22Rv1 (cell line): Measurements from ENCODE around the gene LGALS9C.
"Not testable (repeated sequence)": the region's sequence is repeated elsewhere in the genome, so short reads cannot be mapped to it uniquely, and the experiment has no call there.

Experiments used
- H3K27ac ChIP-seq: fragments of 450-650 bp; 2 replicates; pipeline ENCODE4 v1.5.1; 2017

Gene LGALS9C

DNA sequence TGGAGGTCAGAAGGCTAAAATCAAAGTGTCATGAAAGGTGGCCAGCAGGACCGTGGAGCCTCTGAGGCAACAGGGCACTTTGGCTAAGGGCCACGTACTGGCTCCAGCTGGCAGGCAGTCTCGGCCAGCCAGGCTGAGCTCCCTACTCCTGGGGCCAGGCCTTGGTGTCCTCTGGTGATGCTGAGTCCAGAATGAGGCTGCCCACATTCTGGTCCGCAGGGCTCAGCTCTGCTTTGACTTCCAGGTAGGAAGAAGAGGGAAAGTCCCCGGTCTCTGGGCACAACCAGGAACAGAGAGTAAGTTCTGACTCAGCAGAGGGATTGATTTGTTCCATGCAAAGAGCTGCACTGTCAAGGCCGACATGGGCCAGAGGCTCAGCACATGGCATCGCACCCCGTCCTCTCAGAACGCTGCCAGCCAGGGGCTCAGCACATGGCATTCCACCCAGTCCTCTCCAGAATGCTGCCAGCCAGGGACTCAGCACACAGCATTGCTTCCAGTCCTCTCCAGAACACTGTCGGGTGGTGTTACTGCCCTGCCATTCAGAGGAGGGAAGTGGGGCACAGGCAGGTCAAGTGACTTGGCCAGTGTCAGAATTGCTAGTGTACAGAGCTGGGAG is 2.5 kb downstream of the LGALS9C start:
- H3K27ac ChIP-seq = not testable (repeated sequence)

- H3K27ac ChIP-seq = not testable (repeated sequence)
Measured at GRCh38 chr17:18481775-18482174, 5.2 kb downstream of the LGALS9C start.

DNA sequence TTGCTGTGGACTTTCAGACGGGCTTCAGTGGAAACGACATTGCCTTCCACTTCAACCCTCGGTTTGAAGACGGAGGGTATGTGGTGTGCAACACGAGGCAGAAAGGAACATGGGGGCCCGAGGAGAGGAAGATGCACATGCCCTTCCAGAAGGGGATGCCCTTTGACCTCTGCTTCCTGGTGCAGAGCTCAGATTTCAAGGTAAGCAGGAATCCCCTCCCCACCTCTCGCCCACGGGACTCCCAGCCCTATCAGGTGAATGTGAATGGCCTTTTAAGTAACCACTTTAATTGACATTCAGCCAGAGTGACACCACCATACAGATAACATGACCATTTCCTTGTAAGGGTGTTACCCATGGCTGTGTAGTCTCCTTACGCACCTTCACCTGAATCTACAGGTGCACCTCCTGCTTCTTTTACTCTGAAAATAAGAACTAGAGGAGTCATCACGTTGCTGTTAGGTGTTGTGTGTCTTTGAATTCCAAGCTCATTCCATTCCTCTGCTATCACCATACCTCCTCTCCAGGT is 9.4 kb downstream of the LGALS9C start:
- not testable (repeated sequence) for H3K27ac ChIP-seq

GRCh38 chr17:18487633-18488032 is 11.0 kb downstream of the LGALS9C start:
- not testable (repeated sequence) for H3K27ac ChIP-seq

- H3K27ac ChIP-seq = not testable (repeated sequence)
Measured at GRCh38 chr17:18488622-18489021, 12.0 kb downstream of the LGALS9C start.

DNA sequence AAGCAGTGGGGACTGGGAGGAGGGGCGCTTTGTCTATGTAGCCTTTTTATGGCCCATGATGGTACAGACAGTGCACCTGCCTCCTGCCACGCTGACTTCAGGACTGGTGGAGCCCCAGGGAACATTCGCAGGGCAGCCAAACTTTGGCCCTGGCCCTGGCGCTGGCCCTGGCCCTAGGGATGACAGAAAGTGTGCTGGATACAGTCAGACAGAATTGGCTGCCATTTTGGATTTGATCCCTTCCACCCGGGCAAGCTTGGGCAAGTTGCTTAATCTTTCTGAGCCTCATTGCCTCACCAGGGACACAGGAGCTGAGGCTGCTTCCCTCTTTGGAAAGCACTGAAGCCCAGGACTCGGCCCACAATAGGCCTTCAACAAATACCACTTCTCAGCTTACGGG is 13.4 kb downstream of the LGALS9C start:
- H3K27ac ChIP-seq = not testable (repeated sequence)

DNA sequence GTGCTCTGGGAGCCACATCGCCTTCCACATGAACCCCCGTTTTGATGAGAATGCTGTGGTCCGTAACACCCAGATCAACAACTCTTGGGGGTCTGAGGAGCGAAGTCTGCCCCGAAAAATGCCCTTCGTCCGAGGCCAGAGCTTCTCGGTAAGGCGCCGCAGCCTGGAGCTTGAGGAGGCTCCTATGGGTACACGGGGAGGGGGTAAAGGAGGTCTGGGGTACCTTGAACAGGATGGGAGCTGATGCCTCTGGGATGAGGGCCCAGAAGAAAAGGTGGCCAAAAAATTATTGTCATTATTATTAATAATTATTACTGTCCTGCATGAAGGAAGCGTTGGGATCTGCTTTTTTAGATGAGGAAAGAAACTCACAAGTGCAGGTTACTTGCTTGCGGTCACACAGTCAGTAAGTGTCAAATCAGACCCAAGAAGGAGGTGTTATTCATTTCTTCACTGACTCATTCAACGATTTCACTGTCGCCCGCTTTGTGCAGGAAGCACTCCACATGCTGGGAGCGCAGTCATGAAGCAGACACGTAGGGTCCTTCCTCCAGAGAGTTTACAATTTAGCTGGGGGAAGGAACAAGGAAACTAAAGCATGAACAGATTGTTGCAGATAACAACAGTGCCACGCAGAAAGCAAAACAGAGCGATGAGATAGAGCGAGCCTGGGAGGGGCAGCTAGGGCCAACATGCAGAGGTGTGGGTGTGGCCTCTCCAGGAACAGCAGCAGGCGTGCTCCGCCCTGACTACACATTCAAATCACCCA is 16.3 kb downstream of the LGALS9C start:
- H3K27ac ChIP-seq = not testable (repeated sequence)

- H3K27ac ChIP-seq = not testable (repeated sequence)
Measured at GRCh38 chr17:18494250-18494768, 17.7 kb downstream of the LGALS9C start.

GRCh38 chr17:18497044-18497443 is 20.5 kb downstream of the LGALS9C start:
- not testable (repeated sequence) for H3K27ac ChIP-seq

GRCh38 chr17:18499100-18499499 is 22.5 kb downstream of the LGALS9C start:
- H3K27ac ChIP-seq = not testable (repeated sequence)

- not testable (repeated sequence) for H3K27ac ChIP-seq
Measured at GRCh38 chr17:18499756-18500155, 23.2 kb downstream of the LGALS9C start.

DNA sequence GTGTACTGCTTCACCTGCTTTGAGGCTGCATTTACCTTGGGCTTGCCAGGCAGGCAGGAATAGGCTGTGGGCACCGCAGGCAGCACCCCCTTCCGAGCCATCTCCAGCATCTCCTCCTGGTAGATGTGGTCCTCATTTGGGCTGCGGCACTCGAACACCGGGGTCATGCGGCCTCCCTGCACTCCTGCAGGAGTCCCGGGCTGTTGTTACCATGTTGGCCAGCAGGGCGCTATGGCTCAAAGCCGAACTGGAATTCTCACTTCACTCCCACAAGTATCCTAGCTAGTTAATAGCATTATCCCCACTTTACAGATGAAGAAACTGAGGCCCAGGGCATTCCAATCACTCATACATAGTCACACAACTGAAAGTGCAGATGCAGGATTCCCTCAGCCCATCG is 23.7 kb downstream of the LGALS9C start:
- H3K27ac ChIP-seq = not testable (repeated sequence)

GRCh38 chr17:18500816-18501215 is 24.2 kb downstream of the LGALS9C start:
- H3K27ac ChIP-seq = not testable (repeated sequence)

DNA sequence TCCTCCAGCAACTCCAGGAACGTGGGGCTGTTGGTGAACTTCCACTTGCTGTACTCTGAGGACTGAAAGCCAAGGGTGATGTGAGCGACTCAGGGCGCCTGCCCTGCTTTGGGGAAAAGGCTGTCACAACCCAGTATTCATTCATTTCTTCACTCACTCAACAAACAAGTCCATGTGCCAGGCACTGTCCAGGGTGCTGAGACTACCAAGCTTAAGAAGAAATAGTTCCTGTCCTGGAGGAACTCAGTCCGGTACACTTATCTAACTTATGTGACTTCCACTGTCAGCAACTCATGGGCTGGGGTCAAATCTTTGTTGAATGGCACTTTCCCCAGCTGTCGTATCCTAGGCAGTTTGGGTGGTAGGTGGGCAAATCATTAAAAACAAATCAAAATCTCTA is 26.6 kb downstream of the LGALS9C start:
- H3K27ac ChIP-seq = not testable (repeated sequence)

- not testable (repeated sequence) for H3K27ac ChIP-seq
Measured at GRCh38 chr17:18507729-18508128, 31.1 kb downstream of the LGALS9C start.

GRCh38 chr17:18508667-18509066 is 32.1 kb downstream of the LGALS9C start:
- not testable (repeated sequence) for H3K27ac ChIP-seq

DNA sequence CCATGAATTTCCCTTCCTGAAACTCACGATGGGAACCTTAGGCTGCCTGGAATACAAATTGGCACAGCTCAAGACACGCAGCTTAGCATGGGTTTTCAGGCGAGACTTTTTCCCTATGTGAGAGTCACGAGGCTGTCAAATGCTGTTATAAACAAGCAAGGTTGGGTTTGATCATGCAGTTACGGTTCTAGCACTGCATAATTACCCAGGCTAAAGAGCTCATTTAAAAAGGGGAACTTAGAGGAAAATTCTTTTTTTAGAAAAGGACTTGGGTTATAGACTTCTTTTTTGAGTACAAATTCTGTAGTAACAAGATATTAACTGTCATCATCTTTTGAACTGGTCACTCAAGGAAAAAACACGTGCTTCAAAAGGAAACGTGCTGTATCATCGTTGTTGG is 44.5 kb downstream of the LGALS9C start:
- not testable (repeated sequence) for H3K27ac ChIP-seq

- H3K27ac ChIP-seq = not testable (repeated sequence)
Measured at GRCh38 chr17:18525015-18525414, 48.4 kb downstream of the LGALS9C start.

DNA sequence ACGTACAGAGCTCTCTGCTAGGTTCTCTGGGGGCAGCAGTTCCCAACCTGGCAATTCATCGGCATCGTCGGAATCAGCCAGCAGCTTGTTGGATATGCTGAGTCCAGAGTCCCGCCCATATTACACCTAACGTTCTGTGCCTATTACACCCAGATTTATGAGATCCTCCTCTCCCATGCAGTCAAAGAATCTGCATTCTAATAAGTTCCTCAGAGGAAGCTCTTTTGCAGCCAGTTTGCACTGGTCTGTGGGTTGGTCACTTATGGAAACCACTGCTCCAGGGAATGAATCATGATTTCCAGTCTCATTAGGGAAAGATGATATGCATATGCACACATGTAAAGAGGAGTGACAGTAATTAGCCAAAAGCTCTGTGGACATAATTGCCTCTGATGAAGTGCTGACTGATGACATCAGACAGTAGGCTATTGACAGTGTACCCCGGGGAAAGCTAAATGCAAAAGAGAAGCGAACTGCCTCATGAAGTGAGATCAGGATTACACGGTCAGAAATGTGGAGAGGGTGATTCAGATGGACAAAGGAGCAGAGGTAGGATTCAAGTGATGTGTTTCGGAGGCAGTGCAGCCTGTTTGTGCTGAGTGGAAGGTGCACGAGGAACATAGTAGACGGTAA is 49.7 kb downstream of the LGALS9C start:
- H3K27ac ChIP-seq = not testable (repeated sequence)

GRCh38 chr17:18527354-18527753 is 50.8 kb downstream of the LGALS9C start:
- not testable (repeated sequence) for H3K27ac ChIP-seq

DNA sequence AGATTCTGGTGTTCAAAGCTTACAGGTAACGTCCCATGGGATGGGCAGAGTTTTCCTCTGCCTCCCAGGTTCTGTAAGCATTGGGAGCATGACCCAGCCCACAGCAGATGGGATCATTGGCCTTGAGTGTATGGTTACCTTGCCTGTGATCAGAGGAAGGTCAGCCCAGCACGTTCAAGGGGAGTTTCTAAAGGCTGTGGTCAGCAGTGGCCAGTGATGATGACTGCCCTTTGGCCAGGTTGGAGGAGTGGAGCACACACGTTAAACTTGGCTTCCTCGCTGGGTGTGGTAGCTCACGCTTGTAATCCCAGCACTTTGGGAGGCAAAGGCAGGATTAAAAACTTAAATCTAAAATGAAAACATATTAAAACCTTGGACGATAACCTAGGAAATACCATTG is 51.8 kb downstream of the LGALS9C start:
- H3K27ac ChIP-seq = not testable (repeated sequence)

DNA sequence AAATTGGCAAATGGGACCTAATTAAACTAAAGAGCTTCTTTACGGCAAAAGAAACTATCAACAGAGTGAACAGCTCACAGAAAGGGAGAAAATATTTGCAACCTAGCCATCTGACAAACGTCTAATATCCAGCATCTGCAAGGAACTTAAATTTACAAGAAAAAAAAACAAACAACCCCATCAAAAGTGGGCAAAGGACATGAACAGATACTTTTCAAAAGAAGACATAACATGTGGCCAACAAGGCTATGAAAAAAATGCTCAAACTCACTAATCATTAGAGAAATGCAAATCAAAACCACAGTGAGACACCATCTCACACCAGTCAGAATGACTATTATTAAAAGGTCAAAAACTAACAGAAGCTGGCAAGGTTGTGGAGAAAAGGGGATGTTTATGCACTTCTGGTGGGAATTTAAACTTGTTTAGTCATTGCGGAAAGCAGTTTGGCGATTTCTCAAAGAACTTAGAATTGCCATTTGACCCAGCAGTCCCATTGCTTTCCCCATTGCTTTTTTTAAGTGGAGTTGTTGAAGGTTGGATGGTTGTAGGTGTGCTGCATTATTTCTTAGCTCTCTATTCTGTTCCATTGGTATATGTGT is 52.4 kb downstream of the LGALS9C start:
- H3K27ac ChIP-seq = not testable (repeated sequence)
